ENCODE measurements around the gene CELF5.
A peak's percentile ranks its signal among the peaks of the same experiment; 100 is the strongest.

The CELF5 gene

DNA sequence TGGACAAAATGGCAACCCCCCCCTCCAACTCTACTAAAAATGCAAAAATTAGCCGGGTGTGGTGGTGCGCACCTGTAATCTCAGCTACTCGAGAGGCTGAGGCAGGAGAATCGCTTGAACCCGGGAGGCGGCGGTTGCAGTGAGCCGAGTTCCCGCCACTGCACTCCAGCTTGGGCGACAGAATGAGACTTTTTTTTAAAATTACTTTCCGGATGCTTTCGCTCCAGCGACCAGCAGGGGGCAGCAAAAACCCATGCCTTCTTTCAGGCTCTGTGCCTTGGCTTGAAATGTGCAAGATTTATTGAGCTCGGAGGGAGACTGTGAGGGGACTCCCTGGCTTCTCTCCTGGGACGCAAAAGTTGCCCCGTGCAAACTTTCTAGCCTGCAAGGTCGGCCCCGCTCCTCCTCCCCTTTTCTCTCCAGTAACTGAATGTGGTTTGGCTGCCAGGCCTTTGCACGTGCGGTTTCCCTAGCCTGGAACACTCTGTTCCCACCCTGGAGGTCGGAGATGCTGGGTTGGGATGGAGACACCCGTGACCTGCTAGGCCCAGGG is 80.5 kb downstream of the CELF5 start:
- Histone ChIP-seq H3K27me3 (ENCODE audit: insufficient read depth, low read length) (peaks cover 5% of the 10 kb centered on the region; the same call in 1 of the 2 replicates), H3K9me3 (ENCODE audit: low read length) (0 out of 2 replicates have a peak, but pooled peaks cover 4% of the 10 kb centered on the region), H3K79me2 (ENCODE audit: insufficient read depth, low read length) (no peaks in the 10 kb centered on the region), H3K4me2 (ENCODE audit: low read length) (no peak overlapping the region), H3K4me1 (ENCODE audit: insufficient read depth, low read length, severe bottlenecking) (no peaks in the 10 kb centered on the region), H3K36me3 (ENCODE audit: insufficient read depth, low read length) (no peaks in the 10 kb centered on the region; the same call in 1 of the 2 replicates), H3F3A (ENCODE audit: insufficient read depth, low read length) (no peaks in the 10 kb centered on the region), H3K9me2 (ENCODE audit: low read depth, low read length) (no peaks in the 10 kb centered on the region), H4K20me1 (ENCODE audit: insufficient read depth, low read length) (no peaks in the 10 kb centered on the region), H3K4me3 (ENCODE audit: low read depth, low read length, poor library complexity, severe bottlenecking) (no peak overlapping the region), H3K27ac (ENCODE audit: low read depth, low read length, poor library complexity, severe bottlenecking) (no peak overlapping the region), H3K9ac (ENCODE audit: low read length) (no peak overlapping the region), H2AFZ (ENCODE audit: low read length) (no peak overlapping the region)
- TF ChIP-seq EZH2 (IDR thresholded peaks at IDR 0.05; ENCODE audit: borderline replicate concordance, low read length): no peak
- TF ChIP-seq, protein P1, sequence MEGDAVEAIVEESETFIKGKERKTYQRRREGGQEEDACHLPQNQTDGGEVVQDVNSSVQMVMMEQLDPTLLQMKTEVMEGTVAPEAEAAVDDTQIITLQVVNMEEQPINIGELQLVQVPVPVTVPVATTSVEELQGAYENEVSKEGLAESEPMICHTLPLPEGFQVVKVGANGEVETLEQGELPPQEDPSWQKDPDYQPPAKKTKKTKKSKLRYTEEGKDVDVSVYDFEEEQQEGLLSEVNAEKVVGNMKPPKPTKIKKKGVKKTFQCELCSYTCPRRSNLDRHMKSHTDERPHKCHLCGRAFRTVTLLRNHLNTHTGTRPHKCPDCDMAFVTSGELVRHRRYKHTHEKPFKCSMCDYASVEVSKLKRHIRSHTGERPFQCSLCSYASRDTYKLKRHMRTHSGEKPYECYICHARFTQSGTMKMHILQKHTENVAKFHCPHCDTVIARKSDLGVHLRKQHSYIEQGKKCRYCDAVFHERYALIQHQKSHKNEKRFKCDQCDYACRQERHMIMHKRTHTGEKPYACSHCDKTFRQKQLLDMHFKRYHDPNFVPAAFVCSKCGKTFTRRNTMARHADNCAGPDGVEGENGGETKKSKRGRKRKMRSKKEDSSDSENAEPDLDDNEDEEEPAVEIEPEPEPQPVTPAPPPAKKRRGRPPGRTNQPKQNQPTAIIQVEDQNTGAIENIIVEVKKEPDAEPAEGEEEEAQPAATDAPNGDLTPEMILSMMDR (IDR thresholded peaks at IDR 0.05; ENCODE audit: low read length): peak; percentile 65

DNA sequence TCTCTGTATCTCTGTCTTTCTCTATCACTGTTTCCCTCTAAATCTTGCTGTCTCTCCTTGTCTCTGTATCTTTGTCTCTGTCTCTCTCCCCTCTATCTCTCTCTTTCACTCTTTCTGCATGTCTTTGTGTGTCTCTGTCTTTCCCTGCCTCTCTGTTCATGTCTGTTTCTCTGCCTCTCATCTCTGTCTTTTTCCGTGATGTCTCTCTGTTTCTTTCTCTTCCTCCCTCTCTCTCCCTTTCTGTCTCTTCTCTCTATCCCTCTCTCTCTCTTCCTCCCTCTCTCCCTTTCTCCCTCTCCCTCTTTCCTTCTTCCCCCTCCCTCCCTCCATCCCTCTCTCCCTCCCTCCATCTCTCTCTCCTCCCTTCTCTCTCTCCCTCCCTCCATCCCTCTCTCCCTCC is 85.3 kb downstream of the CELF5 start:
- no peaks in the 10 kb centered on the region for H3K36me3 ChIP-seq (ENCODE audit: insufficient read depth, low read length)
- H3K9me3 ChIP-seq (ENCODE audit: low read length): no peaks in the 10 kb centered on the region
- TF ChIP-seq EZH2 (IDR thresholded peaks at IDR 0.05; ENCODE audit: borderline replicate concordance, low read length): no peak
- TF ChIP-seq, protein P1 (IDR thresholded peaks at IDR 0.05; ENCODE audit: low read length): no peak
- H3K79me2 ChIP-seq (ENCODE audit: insufficient read depth, low read length): no peaks in the 10 kb centered on the region
- no peaks in the 10 kb centered on the region for H3K9me2 ChIP-seq (ENCODE audit: low read depth, low read length)
- no peaks in the 10 kb centered on the region for H4K20me1 ChIP-seq (ENCODE audit: insufficient read depth, low read length)
- no peaks in the 10 kb centered on the region for H3K4me1 ChIP-seq (ENCODE audit: insufficient read depth, low read length, severe bottlenecking)
- H3F3A ChIP-seq (ENCODE audit: insufficient read depth, low read length): no peaks in the 10 kb centered on the region
- H3K4me3 ChIP-seq (ENCODE audit: low read depth, low read length, poor library complexity, severe bottlenecking): no peak overlapping the region
- H3K9ac ChIP-seq (ENCODE audit: low read length): no peak overlapping the region
- no peak overlapping the region for H2AFZ ChIP-seq (ENCODE audit: low read length)
- H3K27me3 ChIP-seq (ENCODE audit: insufficient read depth, low read length): no peaks in the 10 kb centered on the region; the same call in 1 of the 2 replicates
- no peak overlapping the region for H3K27ac ChIP-seq (ENCODE audit: low read depth, low read length, poor library complexity, severe bottlenecking)
- H3K4me2 ChIP-seq (ENCODE audit: low read length): no peak overlapping the region

DNA sequence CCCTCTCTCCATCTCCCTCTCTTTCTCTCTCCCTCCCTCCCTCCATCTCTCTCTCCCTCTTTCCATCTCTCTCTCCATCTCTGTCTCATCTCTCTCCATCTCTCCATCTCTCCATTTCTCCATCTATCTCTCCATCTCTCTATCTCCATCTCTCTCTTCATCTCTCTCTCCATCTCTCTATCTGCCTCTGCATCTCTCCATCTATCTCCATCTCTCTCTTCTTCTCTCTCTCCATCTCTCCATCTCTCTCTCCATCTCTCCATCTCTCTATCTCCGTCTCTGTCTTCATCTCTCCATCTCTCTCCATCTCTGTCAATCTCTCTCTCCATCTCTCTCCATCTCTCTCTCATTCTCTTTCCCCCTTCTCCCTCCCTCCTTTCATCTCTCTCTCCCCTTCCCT is 85.8 kb downstream of the CELF5 start:
- Histone ChIP-seq H3K27me3 (ENCODE audit: insufficient read depth, low read length) (no peaks in the 10 kb centered on the region; the same call in 1 of the 2 replicates), H3K4me2 (ENCODE audit: low read length) (no peak overlapping the region), H3K9me2 (ENCODE audit: low read depth, low read length) (no peaks in the 10 kb centered on the region), H3K36me3 (ENCODE audit: insufficient read depth, low read length) (no peaks in the 10 kb centered on the region), H3K9ac (ENCODE audit: low read length) (no peak overlapping the region), H2AFZ (ENCODE audit: low read length) (no peak overlapping the region), H3K79me2 (ENCODE audit: insufficient read depth, low read length) (no peaks in the 10 kb centered on the region), H3K9me3 (ENCODE audit: low read length) (no peaks in the 10 kb centered on the region), H3K27ac (ENCODE audit: low read depth, low read length, poor library complexity, severe bottlenecking) (no peak overlapping the region), H3F3A (ENCODE audit: insufficient read depth, low read length) (no peaks in the 10 kb centered on the region), H3K4me3 (ENCODE audit: low read depth, low read length, poor library complexity, severe bottlenecking) (no peak overlapping the region), H4K20me1 (ENCODE audit: insufficient read depth, low read length) (no peaks in the 10 kb centered on the region), H3K4me1 (ENCODE audit: insufficient read depth, low read length, severe bottlenecking) (no peaks in the 10 kb centered on the region)
- TF ChIP-seq EZH2 (IDR thresholded peaks at IDR 0.05; ENCODE audit: borderline replicate concordance, low read length): no peak
- TF ChIP-seq, protein P1 (IDR thresholded peaks at IDR 0.05; ENCODE audit: low read length): no peak
